ENCODE results near the gene C1QL1.

Gene C1QL1

DNA sequence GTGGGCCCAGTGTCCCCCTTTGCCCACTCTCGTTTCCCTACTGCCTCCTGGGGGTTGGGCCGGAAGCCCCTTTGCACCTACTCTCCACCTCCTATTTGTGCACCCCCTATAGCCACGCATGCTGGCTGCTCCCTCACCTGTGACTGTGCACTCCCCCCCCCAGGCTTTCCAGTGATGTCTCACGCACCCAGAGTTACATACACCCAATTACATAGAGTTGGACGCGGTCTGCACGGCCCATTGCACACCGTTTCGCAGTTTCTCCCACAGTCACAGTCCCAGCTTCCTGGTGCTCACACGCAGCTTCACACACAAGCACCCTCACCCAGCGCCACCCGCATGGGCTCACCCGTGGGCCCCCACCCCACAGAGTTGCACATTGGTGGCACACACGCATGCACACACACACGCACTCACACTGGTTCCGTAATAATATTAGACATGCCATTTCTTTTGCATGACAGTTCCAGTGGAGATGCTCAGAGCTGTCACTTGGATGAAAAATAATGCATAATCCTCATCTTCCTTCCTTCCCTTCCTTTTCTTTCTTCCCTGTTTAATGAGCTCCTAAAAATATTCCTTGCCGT lies 21.5 kb upstream of the C1QL1 start:
- DNase-seq (ENCODE audit: low read depth): no peak
- TF ChIP-seq, protein P1, sequence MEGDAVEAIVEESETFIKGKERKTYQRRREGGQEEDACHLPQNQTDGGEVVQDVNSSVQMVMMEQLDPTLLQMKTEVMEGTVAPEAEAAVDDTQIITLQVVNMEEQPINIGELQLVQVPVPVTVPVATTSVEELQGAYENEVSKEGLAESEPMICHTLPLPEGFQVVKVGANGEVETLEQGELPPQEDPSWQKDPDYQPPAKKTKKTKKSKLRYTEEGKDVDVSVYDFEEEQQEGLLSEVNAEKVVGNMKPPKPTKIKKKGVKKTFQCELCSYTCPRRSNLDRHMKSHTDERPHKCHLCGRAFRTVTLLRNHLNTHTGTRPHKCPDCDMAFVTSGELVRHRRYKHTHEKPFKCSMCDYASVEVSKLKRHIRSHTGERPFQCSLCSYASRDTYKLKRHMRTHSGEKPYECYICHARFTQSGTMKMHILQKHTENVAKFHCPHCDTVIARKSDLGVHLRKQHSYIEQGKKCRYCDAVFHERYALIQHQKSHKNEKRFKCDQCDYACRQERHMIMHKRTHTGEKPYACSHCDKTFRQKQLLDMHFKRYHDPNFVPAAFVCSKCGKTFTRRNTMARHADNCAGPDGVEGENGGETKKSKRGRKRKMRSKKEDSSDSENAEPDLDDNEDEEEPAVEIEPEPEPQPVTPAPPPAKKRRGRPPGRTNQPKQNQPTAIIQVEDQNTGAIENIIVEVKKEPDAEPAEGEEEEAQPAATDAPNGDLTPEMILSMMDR (IDR thresholded peaks at IDR 0.05; ENCODE audit: insufficient read depth, low read depth, low read length, missing control alignments): no peak
- no peak overlapping the region for H3K4me3 ChIP-seq (ENCODE audit: low read length)

GRCh38 chr17:44988044-44988942 lies 20.2 kb upstream of the C1QL1 start:
- no peak for DNase-seq (ENCODE audit: low read depth)
- TF ChIP-seq, protein P1 (IDR thresholded peaks at IDR 0.05; ENCODE audit: insufficient read depth, low read depth, low read length, missing control alignments): no peak
- H3K4me3 ChIP-seq (ENCODE audit: low read length): no peak overlapping the region

GRCh38 chr17:44983563-44983962 lies 15.5 kb upstream of the C1QL1 start:
- DNase-seq (ENCODE audit: low read depth): no peak
- H3K4me3 ChIP-seq (ENCODE audit: low read length): no peak overlapping the region
- TF ChIP-seq, protein P1 (IDR thresholded peaks at IDR 0.05; ENCODE audit: insufficient read depth, low read depth, low read length, missing control alignments): no peak

DNA sequence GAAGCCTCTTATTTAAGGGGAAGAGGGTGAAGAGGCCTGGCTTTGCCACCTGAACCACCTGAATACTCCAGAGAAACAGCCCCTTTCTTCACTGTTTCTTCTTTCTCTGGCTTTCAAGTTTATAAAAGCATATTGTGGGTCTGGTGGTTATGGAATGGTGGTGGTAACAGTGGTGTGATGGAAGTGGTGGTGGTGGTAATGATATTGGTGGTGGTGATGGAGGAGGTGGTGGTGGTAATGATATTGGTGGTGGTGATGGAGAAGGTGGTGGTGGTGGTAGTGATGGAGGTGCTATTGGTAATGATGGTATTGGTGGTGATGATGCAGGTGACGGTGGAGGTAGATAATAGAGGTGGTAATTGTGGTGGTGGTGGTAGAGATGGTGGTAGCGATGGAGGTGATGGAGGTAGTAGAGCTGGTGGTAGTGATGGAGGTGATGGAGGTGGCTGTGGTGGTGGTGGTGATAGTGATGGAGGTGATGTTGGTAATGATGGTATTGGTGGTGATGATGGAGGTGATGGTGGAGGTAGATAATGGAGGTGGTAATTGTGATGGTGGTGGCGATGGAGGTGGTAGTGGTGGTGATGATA lies 14.1 kb upstream of the C1QL1 start:
- TF ChIP-seq, protein P1 (IDR thresholded peaks at IDR 0.05; ENCODE audit: insufficient read depth, low read depth, low read length, missing control alignments): no peak
- DNase-seq (ENCODE audit: low read depth): no peak
- no peak overlapping the region for H3K4me3 ChIP-seq (ENCODE audit: low read length)

DNA sequence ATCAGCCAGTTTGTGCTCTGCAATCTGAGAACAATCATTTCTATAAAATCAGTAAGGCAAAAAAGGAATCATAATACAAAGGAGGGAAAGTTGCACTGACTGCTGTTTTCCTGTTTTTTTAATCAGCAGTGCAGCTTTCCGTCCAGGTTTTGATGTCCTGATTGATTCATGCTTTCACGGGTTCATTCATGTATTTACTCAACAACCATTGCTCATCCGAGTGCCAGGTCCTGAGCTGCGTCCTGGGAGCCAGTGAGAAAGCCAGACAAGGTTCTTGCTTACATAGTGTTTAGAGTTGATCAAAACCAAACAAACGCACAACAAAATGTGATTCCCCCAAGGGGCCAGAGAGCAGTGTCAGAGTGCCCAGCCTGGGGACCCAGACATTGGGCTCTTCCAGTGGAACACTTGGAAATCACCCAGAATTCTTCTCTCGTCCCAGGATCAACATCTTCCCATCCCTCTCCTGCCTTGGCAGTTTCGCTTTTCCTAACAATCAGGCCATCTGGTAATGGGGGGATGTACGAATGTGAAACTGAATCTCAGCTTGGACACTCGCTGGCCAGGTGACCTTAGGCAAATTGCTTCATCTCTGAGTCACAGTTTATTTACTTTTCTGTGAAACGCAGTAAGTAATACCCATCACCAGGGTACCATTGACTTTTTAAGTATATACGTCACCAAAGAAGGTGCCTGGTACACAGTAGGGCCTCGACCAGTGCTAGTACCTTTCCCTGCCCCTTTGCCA lies 13.3 kb upstream of the C1QL1 start:
- TF ChIP-seq, protein P1 (IDR thresholded peaks at IDR 0.05; ENCODE audit: insufficient read depth, low read depth, low read length, missing control alignments): no peak
- DNase-seq (ENCODE audit: low read depth): peak; percentile 85
- H3K4me3 ChIP-seq (ENCODE audit: low read length): peak overlapping the region; percentile 11

DNA sequence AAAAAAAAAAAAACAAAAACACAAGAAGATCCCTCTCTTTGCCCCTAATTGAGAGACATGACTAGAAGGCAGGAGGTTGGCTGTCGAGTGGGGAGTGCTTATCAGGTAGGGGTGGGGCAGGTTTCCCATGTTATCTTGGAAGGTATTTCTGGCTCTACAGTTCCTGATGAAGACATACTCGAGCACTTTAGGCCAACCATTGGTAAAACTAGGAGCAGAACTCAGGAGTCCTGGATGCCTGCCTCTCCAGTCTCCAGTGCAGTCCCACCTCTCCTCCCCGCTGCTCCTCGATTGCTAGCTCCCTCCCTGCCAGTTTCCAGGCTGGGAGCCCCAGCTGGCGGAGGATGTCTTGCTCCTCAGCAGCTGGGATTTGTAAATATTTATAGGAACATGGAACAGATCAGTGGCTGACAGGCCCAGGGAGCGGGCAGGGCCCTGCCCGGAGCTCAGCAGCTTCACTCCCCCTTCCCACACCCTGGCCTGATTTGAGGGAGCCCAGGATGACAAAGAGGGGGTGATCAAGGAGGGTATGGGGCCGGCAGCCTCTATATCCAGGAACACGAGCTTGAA lies 11.4 kb upstream of the C1QL1 start:
- TF ChIP-seq, protein P1 (IDR thresholded peaks at IDR 0.05; ENCODE audit: insufficient read depth, low read depth, low read length, missing control alignments): no peak
- H3K4me3 ChIP-seq (ENCODE audit: low read length): no peak overlapping the region
- DNase-seq (ENCODE audit: low read depth): no peak

All from epithelial cell of esophagus (primary cell).